Motor neuron (in vitro differentiated cells): ENCODE results near the gene YKT6. TPM values are rescaled to one million over a fixed set of nuclear protein-coding genes. Genes with fewer than 3 reads are reported as not detected.
"Not testable (repeated sequence)": the region's sequence is repeated elsewhere in the genome, so short reads cannot be mapped to it uniquely, and the experiment has no call there.

Experiments
- ATAC-seq, 8 experiments: fragments of 200-7000 bp; cut with Tn5 transposase; replicated peaks in 6 of 8; 2 replicates each; pipeline ENCODE4 v1.8.0; 2021; ENCODE audit warnings: mild to moderate bottlenecking in 8 of 8, moderate library complexity in 8 of 8
- H3K27ac ChIP-seq, 2 donors: fragments of 250-450 bp; sonication (Bioruptor Pico); 2 replicates each; pipeline ENCODE4 v1.9.0; 2021; ENCODE audit warnings: antibody characterized with exemption in 2 of 2, mild to moderate bottlenecking in 2 of 2, moderate library complexity in 1 of 2
- H3K4me1 ChIP-seq, 2 donors: fragments of 250-450 bp; sonication (Bioruptor Pico); replicated peaks in 1 of 2; 2 replicates each; pipeline ENCODE4 v1.6.1; 2021; ENCODE audit warnings: antibody characterized with exemption in 2 of 2, mild to moderate bottlenecking in 2 of 2, moderate library complexity in 1 of 2
- H3K4me3 ChIP-seq, 5 donors: fragments of 250-450 bp; sonication (Bioruptor Pico); 2 replicates each; pipeline ENCODE4 v1.9.0; 2021; ENCODE audit warnings: antibody characterized with exemption in 5 of 5, mild to moderate bottlenecking in 5 of 5, moderate library complexity in 4 of 5
- WGBS, 10 experiments: fragments of 450-650 bp; shearing (Covaris generic); methylation state at CpG; one replicate each; pipeline ENCODE4 v1.0.0; 2022; 5-methylcytosine and 5-hydroxymethylcytosine counted together
- in situ Hi-C, 9 experiments: fragments of 400-800 bp; cut with MboI; loops; one replicate each; pipeline ENCODE4 v1.15.0; 2021; ENCODE audit warnings: low sequenced_read_pairs in 9 of 9, low pct_unique_long_range_greater_than_20kb in 2 of 9; ENCODE audit not compliant: unreplicated experiment in 9 of 9
- total RNA-seq, 8 experiments: library from RNA; unstranded; fragments of 300-600 nt; gene quantifications; 2 replicates each; pipeline versions ENCODE4 v1.2.3 to v1.2.4, GENCODE V29; 2022

YKT6 gene
- total RNA-seq, 8 experiments from 2014 or later: 66.9 to 121 (median 96.7) TPM

DNA sequence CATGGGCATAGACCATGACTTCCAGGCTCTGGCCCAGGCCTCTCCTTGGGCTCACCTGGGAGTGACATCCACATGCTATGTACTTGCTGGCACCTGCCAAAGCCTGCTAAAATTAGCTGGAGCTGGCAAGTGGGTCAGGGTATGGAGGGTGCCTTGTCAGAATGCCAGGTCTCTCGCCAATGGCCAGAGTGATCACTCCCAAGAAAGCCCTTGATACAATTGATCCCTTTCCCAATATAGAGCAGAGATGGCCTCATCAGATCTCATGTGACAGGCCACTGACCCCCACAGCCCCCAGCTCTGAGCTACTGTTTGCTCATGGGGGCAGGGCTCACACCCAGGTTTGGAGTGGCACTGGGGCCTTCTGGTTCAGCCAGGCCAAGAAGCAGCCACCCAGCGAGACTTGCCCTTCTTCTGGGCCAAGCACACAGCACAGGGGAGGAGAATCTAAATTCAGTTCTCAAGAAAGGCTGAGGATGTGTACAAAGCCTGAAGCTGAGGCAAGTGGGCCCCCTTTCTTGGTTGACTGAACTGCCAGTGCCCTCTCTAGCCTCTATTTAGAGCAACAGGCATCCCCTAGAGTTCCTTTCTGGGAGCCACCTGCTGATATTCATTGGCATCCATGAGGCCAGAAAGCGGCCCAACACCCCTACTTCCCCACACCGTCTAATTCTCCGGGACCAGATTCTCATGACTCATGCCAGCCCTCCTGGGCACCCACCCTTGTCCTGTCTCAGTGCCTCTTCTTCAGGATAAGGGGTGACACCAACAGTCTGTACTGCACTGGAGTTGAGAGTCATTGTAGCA, 40.8 kb upstream of the YKT6 start:
- in situ Hi-C loops: no loop called here

DNA sequence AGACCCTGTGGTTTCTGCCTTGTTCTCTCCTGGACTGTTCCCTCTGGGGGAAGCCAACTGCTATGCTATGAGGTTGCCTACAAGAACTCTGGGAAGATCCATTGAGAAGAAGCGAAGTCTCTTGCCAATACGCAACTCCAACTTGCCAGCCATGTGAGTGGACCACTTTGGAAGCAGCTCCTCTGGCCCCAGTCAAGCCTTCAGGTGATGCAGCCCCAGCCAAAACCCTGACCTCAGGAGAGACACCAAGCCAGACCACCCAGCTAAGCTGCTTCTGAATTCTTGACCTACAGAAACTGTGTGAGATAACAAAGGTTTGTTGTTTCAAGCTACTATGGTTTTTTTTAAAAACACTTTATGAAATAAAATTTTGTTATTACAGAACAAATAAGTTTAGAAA, 39.4 kb upstream of the YKT6 start:
- Histone ChIP-seq H3K4me3 (no peak overlapping the region), H3K27ac (no peak overlapping the region), H3K4me1 (no peaks in the 10 kb centered on the region)
- no peak for ATAC-seq
- in situ Hi-C loops: no loop called here
- 100% methylated on average over 1 to 2 of the region's 2 CpGs; no CpG with 5 or more reads in 6 of the 10 experiments for WGBS, 10 experiments

More for the DNA sequence above, 40.8 kb upstream of the YKT6 start:
- H3K27ac ChIP-seq: no peak overlapping the region
- ATAC-seq: no peak
- no peak overlapping the region for H3K4me3 ChIP-seq
- H3K4me1 ChIP-seq: no peaks in the 10 kb centered on the region
- 72 to 100% (median 80%) methylated on average over 2 to 4 of the region's 5 CpGs; no CpG with 5 or more reads in 5 of the 10 experiments for WGBS, 10 experiments

GRCh38 chr7:44162179-44162578, 38.6 kb upstream of the YKT6 start:
- no peak for ATAC-seq
- no peak overlapping the region for H3K27ac ChIP-seq
- H3K4me3 ChIP-seq: no peak overlapping the region
- H3K4me1 ChIP-seq: no peaks in the 10 kb centered on the region
- WGBS, 10 experiments: 60 to 100% (median 90%) methylated on average over 1 to 2 of the region's 4 CpGs; no CpG with 5 or more reads in 5 of the 10 experiments
- in situ Hi-C loops: no loop called here

DNA sequence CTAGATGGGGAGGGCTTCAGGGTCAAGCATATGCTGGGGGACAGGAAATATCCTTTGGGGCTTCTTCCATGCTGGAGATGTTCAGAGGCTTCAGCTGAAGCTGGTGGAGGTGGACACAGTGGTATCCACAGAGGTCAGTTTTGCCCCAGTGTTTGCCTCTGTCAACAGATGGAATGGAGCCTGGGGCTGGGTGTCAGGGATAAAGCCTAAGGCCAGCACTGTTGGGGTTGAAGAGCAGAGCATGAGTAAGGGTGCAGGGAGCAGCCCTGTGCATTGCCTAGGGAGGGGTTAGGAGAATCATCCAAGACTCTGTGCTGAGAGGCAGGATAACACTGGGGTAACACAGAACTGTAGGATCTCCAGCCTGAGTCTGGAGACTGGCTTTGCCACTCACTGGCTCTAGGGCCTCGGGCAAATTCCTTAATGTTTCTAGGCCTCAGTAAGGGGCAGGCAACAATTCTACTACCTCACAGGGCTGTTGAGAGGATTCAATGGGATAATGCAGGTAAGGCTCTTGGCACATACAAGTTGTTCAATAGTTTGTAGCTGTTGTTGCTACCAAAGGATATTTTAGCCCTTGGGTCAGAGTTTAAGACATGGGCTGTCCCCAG, 37.9 kb upstream of the YKT6 start:
- Histone ChIP-seq H3K4me3 (no peak overlapping the region), H3K27ac (no peak overlapping the region), H3K4me1 (no peaks in the 10 kb centered on the region)
- in situ Hi-C loops: no loop called here
- peak in 1 of 8 experiments; percentile 17 for ATAC-seq
- 50% methylated on average over 1 of the region's 1 CpG; no CpG with 5 or more reads in 9 of the 10 experiments for WGBS, 10 experiments

- H3K4me1 ChIP-seq: no peaks in the 10 kb centered on the region
- no peak overlapping the region for H3K4me3 ChIP-seq
- peak in 6 of 8 experiments; percentile 35 to 95 (median 44) for ATAC-seq
- H3K27ac ChIP-seq: no peak overlapping the region
- WGBS, 10 experiments: 11 to 86% (median 27%) methylated on average over 1 of the region's 1 CpG; no CpG with 5 or more reads in 5 of the 10 experiments
- in situ Hi-C loops: no loop called here
Observed at GRCh38 chr7:44163591-44163990, 37.2 kb upstream of the YKT6 start.

GRCh38 chr7:44167920-44168319, 32.9 kb upstream of the YKT6 start:
- H3K4me3 ChIP-seq: no peak overlapping the region
- ATAC-seq: no peak
- no peak overlapping the region for H3K27ac ChIP-seq
- H3K4me1 ChIP-seq: no peaks in the 10 kb centered on the region
- in situ Hi-C loops: no loop called here

DNA sequence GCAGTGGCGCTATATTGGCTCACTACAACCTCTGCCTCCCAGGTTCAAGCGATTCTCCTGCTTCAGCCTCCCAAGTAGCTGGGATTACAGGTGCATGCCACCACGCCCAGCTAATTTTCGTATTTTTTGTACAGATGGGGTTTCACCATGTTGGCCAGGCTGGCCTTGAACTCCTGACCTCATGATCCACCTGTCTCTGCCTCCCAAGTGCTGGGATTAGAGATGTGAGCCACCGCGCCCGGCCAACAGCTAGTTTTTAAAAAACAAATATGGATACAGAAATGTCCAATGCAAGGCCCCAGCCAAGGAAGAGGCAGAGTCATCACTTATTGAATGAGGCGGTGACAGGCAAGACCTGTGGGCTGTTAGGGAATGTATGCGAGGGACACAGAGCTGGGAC, 28.9 kb upstream of the YKT6 start:
- WGBS, 10 experiments: 53 to 100% (median 95%) methylated on average over 1 to 9 of the region's 9 CpGs; no CpG with 5 or more reads in 1 of the 10 experiments
- in situ Hi-C loops: not testable (repeated sequence)

DNA sequence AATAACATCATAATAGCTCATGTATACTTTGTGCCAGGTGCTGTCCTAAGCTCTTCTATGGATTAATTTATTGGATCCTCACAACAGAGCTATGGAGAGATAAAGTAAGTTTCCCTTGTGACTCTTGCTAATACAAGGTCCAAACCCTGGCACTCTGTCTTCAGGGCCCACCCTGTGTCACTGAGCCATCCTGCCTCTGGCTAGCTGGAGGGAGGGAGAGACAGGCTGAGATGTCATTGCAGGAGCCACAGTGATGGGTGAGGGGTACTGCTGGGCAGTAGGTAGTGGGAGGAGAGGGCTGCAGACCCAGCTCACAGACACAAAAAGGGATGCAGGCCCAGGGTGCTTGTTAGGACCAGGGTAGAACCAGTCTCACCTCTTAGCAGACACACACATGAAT, 28.4 kb upstream of the YKT6 start:
- in situ Hi-C loops: no loop called here
- peaks cover 0 to under 1% of the 10 kb centered on the region in 2 donors for H3K4me1 ChIP-seq
- H3K27ac ChIP-seq: no peak overlapping the region
- no peak for ATAC-seq
- no peak overlapping the region for H3K4me3 ChIP-seq

More for the DNA sequence above, 28.9 kb upstream of the YKT6 start:
- not testable (repeated sequence) for H3K4me1 ChIP-seq, H3K27ac ChIP-seq, ATAC-seq, H3K4me3 ChIP-seq

GRCh38 chr7:44172803-44173424, 27.9 kb upstream of the YKT6 start:
- peaks cover 3 to 6% of the 10 kb centered on the region in 2 donors for H3K4me1 ChIP-seq
- H3K4me3 ChIP-seq: no peak overlapping the region
- 65 to 89% (median 83%) methylated on average over 2 to 6 of the region's 6 CpGs; no CpG with 5 or more reads in 1 of the 10 experiments for WGBS, 10 experiments
- ATAC-seq: peak in 5 of 8 experiments; percentile 6 to 44 (median 25)
- in situ Hi-C loops: no loop called here
- H3K27ac ChIP-seq: no peak overlapping the region

DNA sequence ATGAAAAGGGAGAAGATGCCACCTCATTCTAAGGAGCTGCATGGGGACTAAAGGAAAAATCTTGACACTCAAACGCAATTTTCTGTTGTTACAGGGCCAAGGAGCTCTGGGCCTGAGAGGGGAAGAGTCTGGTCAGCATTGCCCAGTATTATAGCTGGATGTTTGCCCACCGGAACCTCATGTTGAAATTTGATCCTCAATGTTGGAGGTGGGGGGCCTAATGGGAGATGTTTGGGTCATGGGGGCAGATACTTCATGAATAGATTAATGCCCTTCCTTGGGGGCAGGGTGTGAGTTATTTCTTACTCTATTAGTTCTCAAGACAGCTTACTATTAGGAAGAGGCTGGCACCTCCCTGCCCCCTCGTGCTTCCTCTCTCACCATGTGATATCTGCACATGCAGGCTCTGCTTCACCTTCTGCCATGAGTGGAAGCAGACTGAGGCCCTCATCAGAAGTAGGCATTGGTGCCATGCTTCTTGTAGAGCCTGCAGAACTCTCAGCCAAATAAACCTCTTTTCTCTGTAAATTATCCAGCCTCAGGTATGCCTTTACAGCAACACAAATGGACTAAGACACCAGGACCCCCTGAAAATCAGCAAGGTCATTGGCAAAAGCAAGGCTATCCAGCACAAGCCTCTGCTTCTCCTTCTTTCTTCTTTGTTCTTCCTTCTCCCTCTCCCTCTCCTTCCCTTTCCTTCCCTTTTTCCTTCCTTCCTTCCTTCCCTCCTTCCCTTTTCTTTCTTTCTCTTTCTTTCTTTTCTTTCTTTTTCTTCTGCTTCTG, 26.7 kb upstream of the YKT6 start:
- WGBS, 10 experiments: 30 to 57% (median 54%) methylated on average over 2 to 3 of the region's 3 CpGs; no CpG with 5 or more reads in 7 of the 10 experiments
- no peak for ATAC-seq
- Histone ChIP-seq H3K27ac (no peak overlapping the region), H3K4me1 (peaks cover 5 to 6% of the 10 kb centered on the region in 2 donors), H3K4me3 (no peak overlapping the region)
- in situ Hi-C loops: no loop called here

DNA sequence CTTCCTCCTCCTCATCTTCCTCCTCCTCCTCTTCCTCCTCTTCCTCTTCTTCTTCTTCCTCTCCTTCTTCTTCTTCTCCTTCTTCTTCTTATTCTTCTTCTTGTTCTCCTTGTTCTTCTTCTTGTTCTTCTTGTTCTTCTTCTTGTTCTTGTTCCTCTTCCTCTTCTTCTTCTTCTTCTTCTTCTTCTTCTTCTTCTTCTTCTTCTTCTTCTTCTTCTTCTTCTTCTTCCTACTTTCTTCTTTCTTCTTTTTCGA, 26.2 kb upstream of the YKT6 start:
- H3K27ac ChIP-seq, H3K4me1 ChIP-seq, ATAC-seq, H3K4me3 ChIP-seq, in situ Hi-C loops: not testable (repeated sequence)
- WGBS, 10 experiments: 0 to 44% (median 29%) methylated on average over 1 of the region's 1 CpG; no CpG with 5 or more reads in 1 of the 10 experiments

DNA sequence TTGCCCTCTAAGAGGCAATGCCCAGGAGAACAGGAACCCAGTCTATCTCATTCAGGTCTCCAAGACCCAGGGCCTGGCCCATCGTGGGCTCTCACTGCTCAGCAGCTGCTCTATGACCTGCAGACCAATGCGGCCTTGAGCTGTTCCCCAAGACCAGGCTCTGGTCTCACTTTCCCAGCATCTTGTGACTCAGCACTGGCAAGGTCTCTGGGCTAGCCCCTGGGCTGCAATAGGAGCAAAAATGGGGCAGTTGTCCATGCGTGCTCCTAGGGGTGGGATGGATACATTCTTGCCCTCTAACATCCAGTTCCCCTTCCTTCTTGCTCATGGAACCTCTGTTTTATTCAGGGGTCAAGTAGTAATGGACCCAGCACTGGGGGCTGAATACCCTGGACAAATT, 25.0 kb upstream of the YKT6 start:
- Histone ChIP-seq H3K4me3 (no peak overlapping the region), H3K27ac (no peak overlapping the region), H3K4me1 (peaks cover 5 to 6% of the 10 kb centered on the region in 2 donors)
- WGBS, 10 experiments: 33 to 90% (median 40%) methylated on average over 1 to 3 of the region's 3 CpGs; no CpG with 5 or more reads in 4 of the 10 experiments
- ATAC-seq: no peak
- in situ Hi-C loops: no loop called here

GRCh38 chr7:44176486-44176885, 24.3 kb upstream of the YKT6 start:
- in situ Hi-C loops: no loop called here
- H3K4me3 ChIP-seq: no peak overlapping the region
- ATAC-seq: no peak
- 56 to 100% (median 87%) methylated on average over 1 to 5 of the region's 7 CpGs; no CpG with 5 or more reads in 5 of the 10 experiments for WGBS, 10 experiments
- H3K27ac ChIP-seq: no peak overlapping the region
- H3K4me1 ChIP-seq: peaks cover 5 to 6% of the 10 kb centered on the region in 2 donors
